Endothelial cell of umbilical vein (primary cell): Measurements from ENCODE around the gene DNAH3. TPM values are rescaled to one million over a fixed set of nuclear protein-coding genes. Genes with fewer than 3 reads are reported as not detected.

Source experiments
- BruUV-seq: library from RNA; stranded (reverse); fragments of 400-500 nt; replicated peaks from 2 replicates; lab custom pipeline; 2021; lab: Mats Ljungman, UMichigan
- CTCF ChIA-PET: fragments of 300-600, 350-600 bp; sonication (Branson Sonifier 250); formaldehyde crosslinking; loops from one replicate; lab custom pipeline; 2021; ENCODE audit warnings: antibody characterized with exemption, inconsistent platforms; lab: Charles Lee
- POLR2A ChIA-PET: fragments of 300-600, 350-600 bp; sonication (Branson Sonifier 250); formaldehyde crosslinking; loops from one replicate; lab custom pipeline; 2021; ENCODE audit warnings: antibody characterized with exemption, inconsistent platforms; lab: Charles Lee
- DNase-seq: peaks from one replicate; pipeline ENCODE4 v3.0.0-alpha.2; 2011; ENCODE audit warnings: low read depth, low spot score
- FAIRE-seq: peaks from 2 replicates; lab custom pipeline; 2011; peaks lifted over from hg19 to GRCh38; lab: Jason Lieb, UNC
- H2AFZ ChIP-seq: 2 replicates; pipeline ENCODE4 v1.6.0; 2012; ENCODE audit warnings: low read depth, low read length, control low read depth, inconsistent platforms
- H3K27ac ChIP-seq: 2 replicates; pipeline ENCODE4 v1.5.1; 2011; ENCODE audit warnings: low read depth, mild to moderate bottlenecking, control low read depth, low read length, moderate library complexity; ENCODE audit not compliant: insufficient read depth
- H3K27me3 ChIP-seq, 2 experiments: 2 replicates each; pipeline versions ENCODE4 v1.6.0 to v1.6.1; 2011; ENCODE audit warnings: low read length in 2 of 2, mixed read lengths in 1 of 2; ENCODE audit not compliant: control insufficient read depth in 2 of 2, insufficient read depth in 2 of 2
- H3K36me3 ChIP-seq, 2 experiments: 2 replicates in 1 of 2; 3 replicates in 1 of 2; pipeline ENCODE4 v1.5.1; 2011; ENCODE audit warnings: low read length in 2 of 2, mild to moderate bottlenecking in 1 of 2, moderate library complexity in 1 of 2; ENCODE audit not compliant: control insufficient read depth in 2 of 2, insufficient read depth in 2 of 2; ENCODE audit errors: extremely low read depth in 1 of 2
- H3K4me1 ChIP-seq: 3 replicates; pipeline ENCODE4 v1.5.1; 2011; ENCODE audit warnings: mild to moderate bottlenecking, low read length; ENCODE audit not compliant: control insufficient read depth, insufficient read depth; ENCODE audit errors: extremely low read depth
- H3K4me2 ChIP-seq: 2 replicates; pipeline ENCODE4 v1.6.1; 2011; ENCODE audit warnings: low read length, control low read depth, mixed read lengths; ENCODE audit not compliant: insufficient read depth
- H3K4me3 ChIP-seq, 3 experiments: fragments of 200-600 bp in 1 of 3; sonication (generic), shearing (Covaris generic) in 1 of 3; replicated peaks in 1 of 3; 2 replicates each; pipeline ENCODE4 v1.5.1; 2011 to 2016; ENCODE audit warnings: control low read depth in 3 of 3, low read length in 3 of 3, mild to moderate bottlenecking in 2 of 3, inconsistent platforms in 1 of 3, low read depth in 1 of 3, moderate library complexity in 1 of 3; ENCODE audit not compliant: insufficient read depth in 1 of 3
- H3K79me2 ChIP-seq: 2 replicates; pipeline ENCODE4 v1.6.0; 2012; ENCODE audit warnings: low read length, inconsistent platforms; ENCODE audit not compliant: control insufficient read depth, insufficient read depth
- H3K9ac ChIP-seq: replicated peaks from 2 replicates; pipeline ENCODE3; 2011; ENCODE audit warnings: low read length, control low read depth; ENCODE audit not compliant: insufficient read depth; ENCODE audit errors: extremely low read depth
- H3K9me1 ChIP-seq: replicated peaks from 3 replicates; pipeline ENCODE4 v1.6.0; 2011; ENCODE audit warnings: mild to moderate bottlenecking, low read length; ENCODE audit not compliant: control insufficient read depth, insufficient read depth; ENCODE audit errors: extremely low read depth
- H3K9me3 ChIP-seq: replicated peaks from 2 replicates; pipeline ENCODE4 v1.5.1; 2012; ENCODE audit warnings: low read length, inconsistent platforms; ENCODE audit not compliant: control insufficient read depth, insufficient read depth
- H4K20me1 ChIP-seq: replicated peaks from 2 replicates; pipeline ENCODE3; 2011; ENCODE audit warnings: mild to moderate bottlenecking, low read length; ENCODE audit not compliant: control insufficient read depth, insufficient read depth; ENCODE audit errors: extremely low read depth
- EZH2 ChIP-seq: IDR thresholded peaks from 2 replicates; pipeline ENCODE4 v1.6.1; 2012; ENCODE audit warnings: borderline replicate concordance, low read depth, mild to moderate bottlenecking, moderate library complexity, low read length, inconsistent platforms; ENCODE audit not compliant: severe bottlenecking
- FOS ChIP-seq: IDR thresholded peaks from 2 replicates; pipeline ENCODE4 v1.6.1; 2011; ENCODE audit warnings: mild to moderate bottlenecking, low read length, moderate library complexity, borderline replicate concordance; ENCODE audit not compliant: insufficient read depth
- GATA2 ChIP-seq: IDR thresholded peaks from 2 replicates; pipeline ENCODE4 v1.7.0; 2011; ENCODE audit warnings: low read depth, mild to moderate bottlenecking, moderate library complexity, mixed read lengths, low read length; ENCODE audit not compliant: insufficient read length, insufficient read depth
- JUN ChIP-seq: IDR thresholded peaks from 2 replicates; pipeline ENCODE4 v1.6.1; 2011; ENCODE audit warnings: borderline replicate concordance, low read depth; ENCODE audit not compliant: insufficient read length, insufficient read depth
- MYC ChIP-seq: IDR thresholded peaks from one replicate; pipeline ENCODE4 v1.6.1; 2011; ENCODE audit warnings: mild to moderate bottlenecking, low read depth, low read length
- POLR2A ChIP-seq: IDR thresholded peaks from 2 replicates; pipeline ENCODE4 v1.6.1; 2012; ENCODE audit warnings: low read depth, mild to moderate bottlenecking, control low read depth, low read length
- POLR2AphosphoS5 ChIP-seq: IDR thresholded peaks from 2 replicates; pipeline ENCODE4 v1.6.1; 2012; ENCODE audit warnings: low read depth, mild to moderate bottlenecking, control low read depth, low read length, moderate library complexity; ENCODE audit not compliant: insufficient read depth
- dilution Hi-C: fragments of 300-500 bp; cut with MboI; formaldehyde crosslinking; loops from one replicate; pipeline ENCODE4 v1.15.0; 2019; ENCODE audit warnings: low sequenced_read_pairs; ENCODE audit not compliant: extremely low pct_ligation_motif_present
- intact Hi-C: fragments of 100-400 bp; cut with micrococcal nuclease; formaldehyde crosslinking; loops from one replicate; pipeline ENCODE4 v1.10.0; 2022
- polyA plus RNA-seq, 4 experiments: library from polyadenylated mRNA; depleted of rRNA in 3 of 4; stranded (reverse) in 3 of 4; unstranded in 1 of 4; fragments of >200 nt; gene quantifications; 2 replicates each; pipeline versions ENCODE4 v1.2.1 to v1.2.3, GENCODE V29; 2011 to 2012; ENCODE audit warnings: missing spikeins in 1 of 4
- total RNA-seq: library from RNA; stranded (reverse); gene quantifications from 2 replicates; pipeline ENCODE4 v1.2.3, GENCODE V29; 2021
- TF ChIP-seq, protein P1 (sequence below): IDR thresholded peaks from 2 replicates; pipeline ENCODE4 v1.6.1; 2011; ENCODE audit not compliant: insufficient read depth, insufficient read length
- TF ChIP-seq, protein P2 (sequence below), 2 donors: IDR thresholded peaks; 1 replicate in 1 of 2; 2 replicates in 1 of 2; pipeline ENCODE4 v1.5.1; 2011; ENCODE audit warnings: low read length in 2 of 2, mild to moderate bottlenecking in 2 of 2, moderate library complexity in 2 of 2, control low read depth in 1 of 2, inconsistent platforms in 1 of 2, low read depth in 1 of 2; ENCODE audit not compliant: insufficient read depth in 1 of 2; ENCODE audit errors: extremely low read depth in 1 of 2

DNAH3 gene
- total and polyA plus RNA-seq, 2 donors (not counting 3 experiments of a cell fraction or from before 2014, with no cell fraction given), result not detected

DNA sequence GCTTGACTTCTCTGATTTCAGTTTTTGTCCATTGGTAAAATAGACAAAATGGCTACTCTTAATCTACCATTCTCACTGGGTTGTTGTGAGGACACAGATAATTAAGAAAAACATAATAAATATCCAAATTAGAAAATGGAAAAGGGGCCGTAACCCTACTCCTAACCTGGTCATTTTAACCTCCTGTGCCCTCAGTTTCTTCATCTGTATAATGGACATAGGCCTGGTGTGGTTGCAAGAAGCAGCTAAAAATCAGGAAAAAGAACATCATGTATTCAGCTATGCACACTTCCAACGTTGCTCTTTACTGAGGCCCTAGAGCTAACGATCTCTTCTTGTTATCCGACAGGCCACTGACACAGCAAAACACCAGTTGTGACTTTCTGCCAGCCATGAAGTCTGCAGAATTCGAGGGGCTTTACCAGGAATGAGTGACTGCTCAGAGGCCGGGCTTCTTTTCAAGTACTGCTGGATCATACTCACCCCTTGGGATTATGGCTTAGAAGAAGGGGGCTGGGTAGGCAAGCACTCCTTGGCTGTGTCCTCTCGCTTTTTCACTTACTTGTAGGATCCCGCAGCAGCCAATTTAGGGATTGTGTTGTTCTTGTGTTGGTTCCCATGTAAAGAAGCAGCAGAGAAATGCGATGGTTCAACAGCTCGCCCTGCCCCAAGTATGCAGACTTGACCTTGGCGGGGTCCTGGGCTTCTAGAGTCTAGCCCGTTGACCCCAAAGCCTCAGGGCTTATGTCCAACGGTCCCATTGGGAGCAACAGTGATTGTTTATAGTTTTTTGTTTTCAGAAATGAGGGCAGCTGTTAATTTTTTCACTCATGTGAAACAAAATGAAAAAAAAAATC is 28.7 kb upstream of the DNAH3 start:
- intact Hi-C loops, result no loop called here
- POLR2A ChIA-PET, result no interaction called here
- Histone ChIP-seq H3K4me3 (no peak overlapping the region), H3K27me3 (no peaks in the 10 kb centered on the region), H4K20me1 (no peaks in the 10 kb centered on the region), H3K36me3 (peaks cover 0 to 14% of the 10 kb centered on the region in 2 experiments), H3K4me2 (no peak overlapping the region), H3K9ac (no peak overlapping the region), H3K9me1 (no peaks in the 10 kb centered on the region), H3K27ac (no peak overlapping the region), H3K9me3 (no peaks in the 10 kb centered on the region), H3K79me2 (no peaks in the 10 kb centered on the region), H3K4me1 (no peaks in the 10 kb centered on the region), H2AFZ (no peak overlapping the region)
- dilution Hi-C loops, result no loop called here
- TF ChIP-seq, protein P1, sequence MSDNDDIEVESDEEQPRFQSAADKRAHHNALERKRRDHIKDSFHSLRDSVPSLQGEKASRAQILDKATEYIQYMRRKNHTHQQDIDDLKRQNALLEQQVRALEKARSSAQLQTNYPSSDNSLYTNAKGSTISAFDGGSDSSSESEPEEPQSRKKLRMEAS, result no peak
- TF ChIP-seq MYC (no peak), GATA2 (no peak), POLR2AphosphoS5 (no peak), EZH2 (no peak), POLR2A (no peak), JUN (no peak), FOS (no peak)
- TF ChIP-seq, protein P2, sequence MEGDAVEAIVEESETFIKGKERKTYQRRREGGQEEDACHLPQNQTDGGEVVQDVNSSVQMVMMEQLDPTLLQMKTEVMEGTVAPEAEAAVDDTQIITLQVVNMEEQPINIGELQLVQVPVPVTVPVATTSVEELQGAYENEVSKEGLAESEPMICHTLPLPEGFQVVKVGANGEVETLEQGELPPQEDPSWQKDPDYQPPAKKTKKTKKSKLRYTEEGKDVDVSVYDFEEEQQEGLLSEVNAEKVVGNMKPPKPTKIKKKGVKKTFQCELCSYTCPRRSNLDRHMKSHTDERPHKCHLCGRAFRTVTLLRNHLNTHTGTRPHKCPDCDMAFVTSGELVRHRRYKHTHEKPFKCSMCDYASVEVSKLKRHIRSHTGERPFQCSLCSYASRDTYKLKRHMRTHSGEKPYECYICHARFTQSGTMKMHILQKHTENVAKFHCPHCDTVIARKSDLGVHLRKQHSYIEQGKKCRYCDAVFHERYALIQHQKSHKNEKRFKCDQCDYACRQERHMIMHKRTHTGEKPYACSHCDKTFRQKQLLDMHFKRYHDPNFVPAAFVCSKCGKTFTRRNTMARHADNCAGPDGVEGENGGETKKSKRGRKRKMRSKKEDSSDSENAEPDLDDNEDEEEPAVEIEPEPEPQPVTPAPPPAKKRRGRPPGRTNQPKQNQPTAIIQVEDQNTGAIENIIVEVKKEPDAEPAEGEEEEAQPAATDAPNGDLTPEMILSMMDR (IDR thresholded peaks at IDR 0.05; ENCODE audit: extremely low read depth in 1 of 2, insufficient read depth in 1 of 2, low read depth in 1 of 2, low read length in 2 of 2), result no peak
- FAIRE-seq (no peak), DNase-seq (no peak)
- CTCF ChIA-PET, result interaction anchor here (1.2 to 1.3 kb wide), 2 partner anchors 19 to 329 kb away, joined by 3 read pairs; no protein-coding TSS in a partner anchor
- no TSS peak for BruUV-seq
